Breast epithelium (tissue), 4 donors: ENCODE results near the gene RAI1. TPM values are rescaled to one million over a fixed set of nuclear protein-coding genes. Genes with fewer than 3 reads are reported as not detected.

Source experiments
- DNase-seq, 2 donors: peaks; one replicate each; pipeline ENCODE4 v3.0.0-alpha.2; 2019; ENCODE audit warnings: low spot score in 2 of 2
- H3K27ac ChIP-seq, 2 donors: fragments of 200-600 bp; sonication (generic) in 1 of 2; one replicate each; pipeline ENCODE4 v1.5.1; 2016 to 2019; ENCODE audit warnings: mild to moderate bottlenecking in 1 of 2
- H3K27me3 ChIP-seq, 2 donors: fragments of 200-600 bp; sonication (generic) in 1 of 2; one replicate each; pipeline versions ENCODE4 v1.5.1 to v1.6.0; 2017 to 2019; ENCODE audit warnings: control low read depth in 1 of 2, mild to moderate bottlenecking in 1 of 2
- H3K36me3 ChIP-seq: fragments of 200-600 bp; one replicate; pipeline ENCODE4 v1.5.1; 2019
- H3K4me1 ChIP-seq, 2 donors: fragments of 200-600 bp; sonication (generic); one replicate each; pipeline ENCODE4 v1.5.1; 2016 to 2019; ENCODE audit warnings: control low read depth in 1 of 2
- H3K4me3 ChIP-seq, 3 donors: fragments of 200-600 bp; sonication (generic); 1 replicate in 2 of 3; 2 replicates in 1 of 3; pipeline ENCODE4 v1.5.1; 2016 to 2019; ENCODE audit warnings: mild to moderate bottlenecking in 3 of 3, moderate library complexity in 2 of 3
- H3K9me3 ChIP-seq, 2 donors: fragments of 200-600 bp; sonication (generic) in 1 of 2; one replicate each; pipeline ENCODE4 v1.5.1; 2016 to 2019; ENCODE audit warnings: control low read depth in 1 of 2
- CTCF ChIP-seq, 3 donors: fragments of 450-650 bp; IDR thresholded peaks; one replicate each; pipeline ENCODE4 v1.5.1; 2016 to 2017; ENCODE audit warnings: antibody characterized with exemption in 3 of 3, mild to moderate bottlenecking in 3 of 3, moderate library complexity in 3 of 3
- POLR2A ChIP-seq: fragments of 450-650 bp; IDR thresholded peaks from one replicate; pipeline ENCODE4 v1.6.1; 2016; ENCODE audit warnings: antibody characterized with exemption, mild to moderate bottlenecking, moderate library complexity
- POLR2AphosphoS5 ChIP-seq, 3 donors: sonication (generic); formaldehyde crosslinking; IDR thresholded peaks; one replicate each; pipeline ENCODE4 v1.6.1; 2017; ENCODE audit warnings: antibody characterized with exemption in 3 of 3
- intact Hi-C: fragments of 100-400 bp; cut with DNase I; formaldehyde crosslinking; loops from one replicate; pipeline ENCODE4 v1.15.1; 2023; ENCODE audit warnings: low total_unique reads
- total RNA-seq, 3 donors: library from RNA; depleted of rRNA; stranded (reverse); fragments of >200 nt; gene quantifications; one replicate each; pipeline ENCODE4 v1.1.0, GENCODE V29; 2016

RAI1 gene
- total RNA-seq, 3 donors from 2014 or later = 5.6 to 25.6 (median 20.6) TPM

DNA sequence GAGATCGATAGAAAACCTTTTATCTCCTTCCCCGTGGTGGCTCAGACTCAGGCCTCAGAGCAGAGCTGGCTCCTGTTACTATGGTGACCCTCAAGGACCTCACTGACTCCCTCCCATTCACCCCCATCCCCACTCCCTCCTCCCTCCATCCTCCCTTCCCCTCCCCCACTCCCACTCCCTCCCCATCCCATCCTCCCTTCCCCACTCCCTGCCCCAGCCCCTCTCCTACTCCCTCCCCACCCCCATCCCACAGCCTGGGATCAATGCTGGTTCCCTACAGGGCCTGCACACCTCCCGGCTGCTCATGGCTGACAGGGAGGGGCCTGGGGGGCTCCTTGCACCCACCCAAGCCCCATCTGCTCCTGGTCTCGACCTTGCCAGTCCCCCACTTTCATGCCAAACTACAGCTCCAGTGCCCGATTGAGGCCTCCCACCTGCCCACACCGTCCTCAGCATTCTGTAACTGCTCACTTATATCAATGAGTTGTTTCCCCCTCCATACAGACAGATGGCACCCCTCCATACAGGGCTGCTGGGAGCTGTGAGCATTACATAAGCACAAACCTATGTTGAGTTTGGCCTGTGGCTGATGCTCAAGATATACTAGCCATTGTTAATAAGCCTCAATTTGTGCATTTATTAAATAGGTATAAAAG, 11.6 kb upstream of the RAI1 start:
- Histone ChIP-seq H3K27me3 (no peaks in the 10 kb centered on the region), H3K4me3 (no peak overlapping the region), H3K9me3 (no peaks in the 10 kb centered on the region), H3K4me1 (no peaks in the 10 kb centered on the region), H3K27ac (no peak overlapping the region), H3K36me3 (no peaks in the 10 kb centered on the region)
- TF ChIP-seq CTCF (IDR thresholded peaks at IDR 0.05) = no peak
- no peak for TF ChIP-seq POLR2AphosphoS5 (IDR thresholded peaks at IDR 0.05)
- no peak for TF ChIP-seq POLR2A
- no peak for DNase-seq
- intact Hi-C loops = no loop called here

GRCh38 chr17:17670701-17671305, 10.5 kb upstream of the RAI1 start:
- intact Hi-C loops = no loop called here
- H3K4me3 ChIP-seq = no peak overlapping the region

GRCh38 chr17:17671369-17672129, 9.7 kb upstream of the RAI1 start:
- H3K4me1 ChIP-seq = no peaks in the 10 kb centered on the region
- intact Hi-C loops = no loop called here
- H3K36me3 ChIP-seq = no peaks in the 10 kb centered on the region
- TF ChIP-seq CTCF (IDR thresholded peaks at IDR 0.05) (no peak), POLR2A (no peak), POLR2AphosphoS5 (IDR thresholded peaks at IDR 0.05) (no peak)
- H3K9me3 ChIP-seq = no peaks in the 10 kb centered on the region
- DNase-seq = no peak
- H3K27me3 ChIP-seq = no peaks in the 10 kb centered on the region
- H3K4me3 ChIP-seq = no peak overlapping the region
- no peak overlapping the region for H3K27ac ChIP-seq

More at GRCh38 chr17:17670701-17671305, 10.5 kb upstream of the RAI1 start:
- no peak overlapping the region for H3K27ac ChIP-seq
- H3K36me3 ChIP-seq = no peaks in the 10 kb centered on the region
- no peak for TF ChIP-seq CTCF (IDR thresholded peaks at IDR 0.05)
- no peaks in the 10 kb centered on the region for H3K27me3 ChIP-seq
- DNase-seq = no peak
- no peaks in the 10 kb centered on the region for H3K9me3 ChIP-seq
- no peaks in the 10 kb centered on the region for H3K4me1 ChIP-seq

DNA sequence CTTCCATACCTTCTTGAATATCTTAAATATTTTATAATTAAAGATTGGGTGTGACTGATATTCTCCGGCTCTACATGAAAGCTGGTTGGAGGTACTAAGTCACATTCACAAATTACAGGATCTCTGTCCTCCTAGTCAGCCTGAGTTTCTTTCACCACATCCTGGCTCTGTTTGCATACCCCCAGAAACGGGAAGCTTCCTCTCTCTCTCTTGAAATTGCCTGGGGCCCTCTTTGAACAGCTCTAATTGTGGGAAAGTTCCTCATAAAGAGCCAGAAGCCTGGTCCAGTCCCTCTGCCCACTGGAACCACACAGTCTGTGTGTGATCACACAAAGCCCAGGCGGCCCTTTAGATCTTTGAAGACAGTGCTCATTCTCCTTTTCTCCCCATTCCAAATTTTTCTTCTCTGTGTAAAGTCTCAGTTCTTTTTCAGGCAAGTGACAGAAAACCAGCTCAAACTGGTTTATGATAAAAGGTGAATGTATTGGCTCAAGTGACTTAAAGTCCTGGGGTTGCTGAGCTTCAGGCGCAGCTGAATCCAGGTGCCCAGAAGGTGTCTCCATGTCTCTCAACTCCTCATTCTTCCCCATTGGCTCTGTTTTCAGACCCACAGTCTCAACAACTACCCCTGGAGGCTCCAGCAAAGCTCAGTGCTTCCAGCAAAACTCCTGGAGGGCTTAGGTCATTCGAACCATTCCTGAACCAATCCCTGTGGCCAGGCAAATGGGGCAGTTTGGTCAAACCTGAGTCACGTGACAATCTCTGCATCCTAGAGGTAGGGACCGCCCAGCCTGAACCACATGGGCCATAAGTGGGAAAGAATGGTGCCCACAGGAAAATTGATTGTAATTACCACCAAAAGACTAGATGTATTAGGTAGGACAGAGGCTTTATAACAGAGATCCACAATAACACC, 8.5 kb upstream of the RAI1 start:
- intact Hi-C loops = no loop called here
- TF ChIP-seq POLR2A (no peak), POLR2AphosphoS5 (IDR thresholded peaks at IDR 0.05) (no peak), CTCF (IDR thresholded peaks at IDR 0.05) (no peak)
- H3K9me3 ChIP-seq = no peaks in the 10 kb centered on the region
- no peak overlapping the region for H3K27ac ChIP-seq
- DNase-seq = no peak
- no peaks in the 10 kb centered on the region for H3K36me3 ChIP-seq
- no peaks in the 10 kb centered on the region for H3K27me3 ChIP-seq
- peaks cover 0 to 5% of the 10 kb centered on the region in 2 donors for H3K4me1 ChIP-seq
- no peak overlapping the region for H3K4me3 ChIP-seq
